HCT116 (cell line): ENCODE measurements around the gene NFKBIZ. TPM values are rescaled to one million over a fixed set of nuclear protein-coding genes. Genes with fewer than 3 reads are reported as not detected.

Source experiments
- ATAC-seq: fragments of 200-7000 bp; cut with Tn5 transposase; 2 replicates; pipeline ENCODE4 v1.9.1; 2020; ENCODE audit warnings: mild to moderate bottlenecking, moderate library complexity
- BruUV-seq: library from RNA; stranded (reverse); fragments of 400-500 nt; replicated peaks from 2 replicates; lab custom pipeline; 2021; lab: Mats Ljungman, UMichigan
- CTCF ChIA-PET: fragments of 300-600 bp; sonication (Branson Sonifier 250); formaldehyde crosslinking; loops from one replicate; lab custom pipeline; 2021; ENCODE audit warnings: antibody characterized with exemption; lab: Charles Lee
- POLR2A ChIA-PET: fragments of 300-600, 350-600 bp; sonication (Branson Sonifier 250); formaldehyde crosslinking; loops from one replicate; lab custom pipeline; 2021; ENCODE audit warnings: antibody characterized with exemption; lab: Charles Lee
- RAD21 ChIA-PET, 2 experiments: fragments of 300-600 bp; sonication (Branson Sonifier 250); formaldehyde crosslinking; loops; one replicate each; lab custom pipeline; 2023; ENCODE audit warnings: low total read pairs in 2 of 2; ENCODE audit not compliant: uncharacterized antibody in 2 of 2, unreplicated experiment in 2 of 2, low non-redundant PET in 1 of 2; lab: Charles Lee
- DNase-seq: peaks from one replicate; pipeline ENCODE4 v3.0.0-alpha.2; 2010; ENCODE audit warnings: low read depth, low spot score
- H2AFZ ChIP-seq: fragments of 200-600 bp; shearing (Covaris generic), sonication (generic); 2 replicates; pipeline ENCODE4 v1.6.1; 2017; ENCODE audit warnings: low read depth, mixed run types, mixed read lengths, antibody characterized with exemption, low read length; ENCODE audit not compliant: poor library complexity, severe bottlenecking
- H3K27ac ChIP-seq: 2 replicates; pipeline ENCODE4 v1.5.1; 2012; ENCODE audit warnings: low read depth, low read length
- H3K27me3 ChIP-seq: fragments of 200-600 bp; sonication (generic); 2 replicates; pipeline ENCODE4 v1.6.1; 2016; ENCODE audit warnings: mixed run types, low read length, mixed read lengths; ENCODE audit not compliant: insufficient read depth
- H3K36me3 ChIP-seq, 2 experiments: fragments of 200-500 bp in 1 of 2; fragments of 200-600 bp in 1 of 2; sonication (Bioruptor generic) in 1 of 2; sonication (generic) in 1 of 2; 2 replicates each; pipeline versions ENCODE4 v1.5.1 to v1.6.1; 2014 to 2016; ENCODE audit warnings: low read length in 2 of 2, inconsistent platforms in 1 of 2, mixed read lengths in 1 of 2, mixed run types in 1 of 2; ENCODE audit not compliant: insufficient read depth in 2 of 2, control insufficient read depth in 1 of 2
- H3K4me1 ChIP-seq, 2 experiments: fragments of 200-600 bp in 1 of 2; sonication (generic) in 1 of 2; 2 replicates each; pipeline versions ENCODE4 v1.5.1 to v1.6.1; 2012 to 2017; ENCODE audit warnings: low read length in 2 of 2, inconsistent platforms in 1 of 2, mild to moderate bottlenecking in 1 of 2, mixed read lengths in 1 of 2, mixed run types in 1 of 2, moderate library complexity in 1 of 2; ENCODE audit not compliant: insufficient read depth in 2 of 2, control insufficient read depth in 1 of 2
- H3K4me2 ChIP-seq: fragments of 200-600 bp; sonication (generic); 2 replicates; pipeline ENCODE4 v1.6.1; 2017; ENCODE audit warnings: mixed run types, low read length, mixed read lengths
- H3K4me3 ChIP-seq, 2 experiments: fragments of 200-600 bp in 1 of 2; sonication (generic) in 1 of 2; replicated peaks in 1 of 2; 2 replicates each; pipeline ENCODE4 v1.5.1; 2011 to 2016; ENCODE audit warnings: low read length in 2 of 2, control low read depth in 1 of 2, low read depth in 1 of 2, mild to moderate bottlenecking in 1 of 2, mixed read lengths in 1 of 2, mixed run types in 1 of 2
- H3K79me2 ChIP-seq: fragments of 200-600 bp; sonication (generic); 2 replicates; pipeline ENCODE4 v1.6.1; 2017; ENCODE audit warnings: mild to moderate bottlenecking, mixed run types, low read length, moderate library complexity, mixed read lengths; ENCODE audit not compliant: insufficient read depth
- H3K9ac ChIP-seq: fragments of 200-600 bp; sonication (generic); 2 replicates; pipeline ENCODE4 v1.6.1; 2016; ENCODE audit warnings: low read length, mixed read lengths
- H3K9me2 ChIP-seq: fragments of 200-600 bp; sonication (generic), shearing (Covaris generic); 2 replicates; pipeline ENCODE4 v1.6.1; 2017; ENCODE audit warnings: mixed run types, mild to moderate bottlenecking, moderate library complexity; ENCODE audit not compliant: insufficient read depth
- H3K9me3 ChIP-seq, 2 experiments: fragments of 200-500 bp in 1 of 2; fragments of 200-600 bp in 1 of 2; sonication (Bioruptor generic) in 1 of 2; sonication (generic) in 1 of 2; 2 replicates each; pipeline ENCODE4 v1.6.1; 2014 to 2017; ENCODE audit warnings: low read length in 2 of 2, mixed read lengths in 2 of 2, inconsistent platforms in 1 of 2, low read depth in 1 of 2, mild to moderate bottlenecking in 1 of 2, mixed run types in 1 of 2, moderate library complexity in 1 of 2; ENCODE audit not compliant: control insufficient read depth in 1 of 2, insufficient read depth in 1 of 2
- H4K20me1 ChIP-seq: fragments of 200-600 bp; sonication (generic), shearing (Covaris generic); 2 replicates; pipeline ENCODE4 v1.6.1; 2017; ENCODE audit warnings: mixed run types, mild to moderate bottlenecking, moderate library complexity; ENCODE audit not compliant: insufficient read depth
- CEBPB ChIP-seq: IDR thresholded peaks from 2 replicates; pipeline ENCODE4 v1.6.1; 2012; ENCODE audit warnings: low read depth
- EGR1 ChIP-seq: IDR thresholded peaks from 2 replicates; pipeline ENCODE4 v1.6.1; 2012; ENCODE audit warnings: low read depth
- ELF1 ChIP-seq: IDR thresholded peaks from 2 replicates; pipeline ENCODE4 v1.6.1; 2012; ENCODE audit warnings: low read depth, borderline replicate concordance
- FOSL1 ChIP-seq: IDR thresholded peaks from 2 replicates; pipeline ENCODE4 v1.6.1; 2012; ENCODE audit warnings: low read depth
- REST ChIP-seq: IDR thresholded peaks from 2 replicates; pipeline ENCODE4 v1.6.1; 2012; ENCODE audit warnings: low read depth
- SIN3A ChIP-seq: IDR thresholded peaks from 2 replicates; pipeline ENCODE4 v1.6.1; 2012; ENCODE audit warnings: low read depth
- SP1 ChIP-seq: IDR thresholded peaks from 2 replicates; pipeline ENCODE4 v1.6.1; 2012; ENCODE audit warnings: low read depth
- TCF7L2 ChIP-seq: IDR thresholded peaks from 2 replicates; pipeline ENCODE4 v1.7.0; 2011; ENCODE audit warnings: borderline replicate concordance, inconsistent platforms; ENCODE audit not compliant: insufficient read depth, insufficient read length; ENCODE audit errors: extremely low read depth
- YY1 ChIP-seq: IDR thresholded peaks from 2 replicates; pipeline ENCODE4 v1.6.1; 2011; ENCODE audit warnings: low read length, low read depth, moderate library complexity, mild to moderate bottlenecking; ENCODE audit not compliant: insufficient replicate concordance; ENCODE audit errors: extremely low read depth
- ZBTB33 ChIP-seq: IDR thresholded peaks from 2 replicates; pipeline ENCODE4 v1.6.1; 2011; ENCODE audit warnings: mild to moderate bottlenecking, low read length, moderate library complexity; ENCODE audit not compliant: insufficient replicate concordance; ENCODE audit errors: extremely low read depth
- ZFX ChIP-seq: fragments of 450-650 bp; IDR thresholded peaks from 2 replicates; pipeline ENCODE4 v1.6.1; 2017
- intact Hi-C: fragments of 100-400 bp; cut with micrococcal nuclease; formaldehyde crosslinking; loops from 2 replicates; pipeline ENCODE4 v1.10.0; 2022
- total RNA-seq: library from RNA; stranded (reverse); gene quantifications from one replicate; pipeline ENCODE4 v1.2.1, GENCODE V29; 2021; ENCODE audit not compliant: unreplicated experiment
- TF ChIP-seq, protein P1 (sequence below): IDR thresholded peaks from 2 replicates; pipeline ENCODE4 v1.6.1; 2012

Gene NFKBIZ
- total RNA-seq, 1 experiment from 2014 or later: 12.2 TPM

DNA sequence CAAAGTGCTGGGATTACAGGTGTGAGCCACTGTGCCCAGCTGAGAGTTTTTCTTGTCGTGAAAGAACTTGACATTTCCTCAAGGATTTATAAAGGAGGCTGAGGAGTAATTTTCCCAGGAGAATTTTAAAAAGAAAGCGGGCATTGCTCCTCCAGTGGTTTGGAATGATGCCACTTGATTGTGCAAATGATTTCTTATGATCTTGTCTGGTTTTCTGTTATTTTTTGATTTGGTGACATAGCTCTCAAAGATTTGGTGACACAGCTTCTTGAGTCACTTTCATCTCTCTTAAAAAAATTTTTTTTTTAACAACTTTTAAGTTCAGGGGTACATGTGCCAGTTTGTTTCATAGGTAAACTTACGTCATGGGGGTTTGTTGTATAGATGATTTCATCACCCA, 24.6 kb upstream of the NFKBIZ start:
- Histone ChIP-seq H3K36me3 (no peaks in the 10 kb centered on the region), H3K9ac (no peak overlapping the region), H3K9me2 (no peaks in the 10 kb centered on the region), H3K9me3 (no peaks in the 10 kb centered on the region), H3K4me2 (no peak overlapping the region), H3K4me1 (peaks cover 12 to 19% of the 10 kb centered on the region in 2 experiments), H2AFZ (no peak overlapping the region), H3K27ac (no peak overlapping the region), H4K20me1 (no peaks in the 10 kb centered on the region), H3K27me3 (no peaks in the 10 kb centered on the region), H3K4me3 (no peak overlapping the region), H3K79me2 (no peaks in the 10 kb centered on the region)
- BruUV-seq: no TSS peak
- DNase-seq (no peak), ATAC-seq (no peak)
- ChIA-PET RAD21 (no interaction called here), POLR2A (interaction anchor here (0.8 kb wide), 1 partner anchor 25 kb away, joined by 3 read pairs; the partner anchor contains the start of gene NFKBIZ), CTCF (interaction anchor here (1.1 kb wide), 1 partner anchor 401 kb away, joined by 5 read pairs; no protein-coding TSS in a partner anchor)
- TF ChIP-seq ELF1 (no peak), SP1 (no peak), SIN3A (no peak), EGR1 (no peak), FOSL1 (no peak), TCF7L2 (no peak), ZBTB33 (no peak), CEBPB (no peak), ZFX (no peak), YY1 (no peak), REST (no peak)
- TF ChIP-seq, protein P1, sequence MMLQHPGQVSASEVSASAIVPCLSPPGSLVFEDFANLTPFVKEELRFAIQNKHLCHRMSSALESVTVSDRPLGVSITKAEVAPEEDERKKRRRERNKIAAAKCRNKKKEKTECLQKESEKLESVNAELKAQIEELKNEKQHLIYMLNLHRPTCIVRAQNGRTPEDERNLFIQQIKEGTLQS: no peak
- intact Hi-C loops: no loop called here
